Measurements from ENCODE around the gene EXOC2.

The EXOC2 gene, protein sequence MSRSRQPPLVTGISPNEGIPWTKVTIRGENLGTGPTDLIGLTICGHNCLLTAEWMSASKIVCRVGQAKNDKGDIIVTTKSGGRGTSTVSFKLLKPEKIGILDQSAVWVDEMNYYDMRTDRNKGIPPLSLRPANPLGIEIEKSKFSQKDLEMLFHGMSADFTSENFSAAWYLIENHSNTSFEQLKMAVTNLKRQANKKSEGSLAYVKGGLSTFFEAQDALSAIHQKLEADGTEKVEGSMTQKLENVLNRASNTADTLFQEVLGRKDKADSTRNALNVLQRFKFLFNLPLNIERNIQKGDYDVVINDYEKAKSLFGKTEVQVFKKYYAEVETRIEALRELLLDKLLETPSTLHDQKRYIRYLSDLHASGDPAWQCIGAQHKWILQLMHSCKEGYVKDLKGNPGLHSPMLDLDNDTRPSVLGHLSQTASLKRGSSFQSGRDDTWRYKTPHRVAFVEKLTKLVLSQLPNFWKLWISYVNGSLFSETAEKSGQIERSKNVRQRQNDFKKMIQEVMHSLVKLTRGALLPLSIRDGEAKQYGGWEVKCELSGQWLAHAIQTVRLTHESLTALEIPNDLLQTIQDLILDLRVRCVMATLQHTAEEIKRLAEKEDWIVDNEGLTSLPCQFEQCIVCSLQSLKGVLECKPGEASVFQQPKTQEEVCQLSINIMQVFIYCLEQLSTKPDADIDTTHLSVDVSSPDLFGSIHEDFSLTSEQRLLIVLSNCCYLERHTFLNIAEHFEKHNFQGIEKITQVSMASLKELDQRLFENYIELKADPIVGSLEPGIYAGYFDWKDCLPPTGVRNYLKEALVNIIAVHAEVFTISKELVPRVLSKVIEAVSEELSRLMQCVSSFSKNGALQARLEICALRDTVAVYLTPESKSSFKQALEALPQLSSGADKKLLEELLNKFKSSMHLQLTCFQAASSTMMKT

DNA sequence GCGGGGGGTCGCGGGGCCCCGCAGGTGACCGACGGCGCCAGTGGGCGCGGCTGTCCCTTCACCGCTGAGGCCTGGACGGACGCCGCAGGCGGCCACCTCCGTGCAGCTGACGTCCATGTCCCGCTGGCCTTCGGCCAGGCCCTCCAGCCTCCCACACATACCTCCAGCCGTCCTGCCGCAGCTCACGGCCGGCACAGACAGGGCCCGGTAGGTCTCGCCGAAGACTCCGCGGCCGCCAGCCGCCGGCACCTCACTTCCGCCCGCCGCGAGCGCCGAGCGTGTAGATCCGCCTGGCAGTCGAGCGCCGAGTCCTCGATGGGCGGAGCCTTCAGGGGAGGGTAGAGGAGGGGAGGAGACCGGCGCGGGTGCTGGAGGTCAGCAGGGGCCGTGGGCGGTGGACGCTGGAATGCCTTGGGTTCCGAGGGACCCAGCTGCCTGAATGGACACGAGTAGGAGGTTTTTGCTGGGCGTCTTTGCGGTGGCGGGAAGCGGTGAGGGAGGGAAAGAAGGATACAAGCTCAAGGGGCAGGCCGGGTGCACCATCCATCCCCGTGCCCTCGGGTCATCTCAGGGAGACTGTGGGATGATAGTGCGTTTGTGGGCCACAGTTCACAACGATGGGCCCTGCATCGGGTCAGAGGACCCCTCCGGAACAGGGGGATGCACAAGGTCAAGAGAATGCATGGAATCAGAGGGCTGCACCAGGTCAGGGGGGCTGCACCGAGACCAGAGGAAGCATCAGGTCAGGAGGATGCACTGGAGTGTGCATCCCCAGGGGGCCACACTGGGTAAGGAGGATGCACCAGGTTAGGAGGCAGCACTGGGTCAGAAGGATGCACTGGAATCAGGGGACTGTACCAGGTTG is at the start of gene EXOC2:
EXOC2 (minus strand) TSS at position 282 of the 865 bp plus-strand sequence. CDS start 55,321 bp downstream, outside the sequence.
- DNase-seq (ENCODE audit: low read depth in 2 of 2) = peak; percentile 61 to 68

DNA sequence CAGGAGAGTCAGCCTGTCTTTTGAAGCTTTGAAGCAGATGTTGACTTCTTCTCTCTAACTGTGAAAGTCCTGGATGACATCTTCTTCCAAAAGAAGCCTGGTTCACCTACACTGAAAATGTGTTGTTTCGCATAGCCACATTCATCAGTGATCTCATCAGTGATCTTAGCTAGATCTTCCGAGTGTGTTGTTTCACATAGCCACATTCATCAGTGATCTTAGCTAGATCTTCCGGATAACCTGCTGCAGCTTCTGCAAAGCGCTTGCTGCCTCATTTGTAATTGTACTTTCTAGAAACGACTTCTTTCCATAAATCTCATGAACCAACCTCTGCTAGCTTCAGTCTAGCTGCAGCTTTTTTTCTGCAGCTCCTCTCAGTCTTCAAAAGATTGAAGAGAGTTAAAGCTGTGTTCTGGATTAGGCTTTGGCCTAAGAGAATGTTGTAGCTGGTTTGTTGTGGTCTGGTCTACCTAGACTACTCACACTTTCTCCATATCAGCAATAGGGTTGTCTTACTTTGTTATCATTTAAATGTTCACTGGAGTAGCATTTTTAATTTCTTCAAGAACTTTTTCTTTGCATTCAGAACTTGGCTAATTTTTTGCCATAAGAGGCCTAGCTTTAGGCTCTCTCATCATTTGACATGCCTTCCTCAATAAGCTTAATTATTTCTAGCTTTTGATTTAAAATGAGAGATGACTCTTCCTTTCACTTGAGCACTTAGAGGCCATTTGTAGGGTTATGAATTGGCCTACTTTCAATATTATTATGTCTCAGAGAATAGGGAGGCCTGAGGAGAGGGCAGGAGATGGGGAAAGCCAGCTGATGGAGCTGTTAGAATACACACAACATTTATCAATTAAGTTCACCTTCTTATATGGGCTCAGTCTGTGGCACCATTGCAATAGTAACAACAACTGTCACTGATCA is 48.7 kb upstream of the EXOC2 start:
- DNase-seq (ENCODE audit: low read depth in 2 of 2) = no peak

DNA sequence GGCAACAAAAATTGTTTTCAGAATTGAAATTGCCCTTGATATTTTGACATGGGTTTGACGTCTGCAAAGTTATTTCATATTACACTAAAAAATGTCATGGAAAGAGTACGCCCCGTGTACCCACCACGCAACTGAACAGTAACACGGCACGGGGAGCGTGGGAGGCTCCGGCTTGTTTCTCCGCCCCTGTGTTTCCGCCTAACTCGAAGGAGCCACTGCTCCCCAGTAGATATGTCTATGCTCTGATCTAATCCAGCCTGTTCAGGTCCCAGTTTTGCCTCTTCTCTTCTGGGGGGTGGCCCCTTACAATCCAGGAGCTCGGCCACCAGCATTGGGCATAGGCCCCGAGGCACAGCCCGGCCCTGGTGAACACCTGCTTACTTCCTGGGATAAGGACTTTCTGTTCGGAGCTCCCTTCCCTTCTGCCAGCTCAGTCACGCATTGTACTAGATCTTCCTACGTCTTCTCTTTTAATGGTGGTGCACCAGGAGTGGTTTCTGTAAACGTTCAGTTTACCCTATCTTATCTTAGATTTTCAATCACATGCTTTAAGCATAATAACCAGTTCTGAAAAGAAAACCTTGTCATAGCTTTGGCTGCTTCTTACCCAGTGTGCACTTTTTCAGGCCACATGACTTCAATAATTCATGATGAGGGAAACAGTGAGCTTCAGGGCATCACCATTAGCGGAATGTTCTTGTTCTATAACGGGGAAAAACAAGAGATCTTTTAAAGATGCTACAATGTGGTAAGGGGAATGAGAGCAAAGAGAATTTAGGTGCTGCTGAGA is 43.9 kb upstream of the EXOC2 start:
- DNase-seq (ENCODE audit: low read depth in 2 of 2) = no peak

DNA sequence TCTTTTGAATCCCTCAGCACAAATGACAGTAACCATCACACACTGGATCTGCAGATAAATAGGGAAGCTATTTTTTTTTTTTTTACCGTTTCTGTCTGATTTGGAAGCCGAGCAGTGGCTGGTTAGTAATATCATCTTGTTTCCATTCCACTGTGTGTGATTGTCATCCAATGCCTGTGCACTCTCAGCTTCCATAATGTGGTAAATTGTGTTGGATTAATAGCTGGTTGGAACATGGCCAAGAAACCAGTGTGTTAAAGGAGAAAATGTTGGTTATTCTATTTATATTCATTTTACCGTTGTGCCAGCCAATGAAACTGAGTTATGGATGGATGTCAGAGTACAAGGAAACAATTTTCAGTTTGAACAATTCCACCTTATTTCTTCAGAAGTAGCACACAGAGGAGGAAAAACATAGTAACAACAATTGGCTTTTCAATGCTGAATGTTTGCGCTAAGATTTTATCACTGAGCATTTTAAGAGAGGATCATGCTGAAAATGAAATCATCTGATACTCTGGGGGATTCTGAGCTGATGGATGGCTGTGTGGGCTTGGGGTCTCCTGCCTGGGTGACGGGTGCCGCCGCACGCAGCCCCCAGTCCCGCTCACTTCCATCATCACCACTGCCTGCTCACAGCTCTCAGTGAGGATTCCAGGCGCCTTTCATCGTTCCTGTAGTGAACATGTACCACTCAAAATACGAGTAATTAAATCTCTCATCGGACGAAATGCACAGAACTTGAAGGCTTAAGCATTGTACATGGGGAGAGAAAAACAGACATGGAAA is 40.7 kb upstream of the EXOC2 start:
- no peak for DNase-seq (ENCODE audit: low read depth in 2 of 2)

DNA sequence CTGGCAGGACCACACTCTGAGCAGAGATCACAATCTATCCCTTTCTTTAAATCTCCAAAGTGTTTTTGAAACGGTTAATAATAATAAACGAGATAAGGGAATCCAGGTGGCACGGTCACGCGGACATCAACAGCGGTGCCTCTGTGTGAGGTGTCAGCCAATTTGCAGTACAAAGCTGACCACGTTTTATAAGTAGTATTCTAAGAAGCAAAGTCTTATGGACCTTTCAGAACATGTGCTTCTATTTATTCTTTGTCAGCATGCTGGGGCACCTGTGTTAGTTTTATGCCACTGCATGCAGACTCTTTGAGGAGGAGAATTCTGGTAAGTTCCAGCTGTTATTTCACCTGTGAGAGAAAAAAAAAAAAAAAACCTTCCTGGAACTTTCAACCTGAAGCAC is 39.0 kb upstream of the EXOC2 start:
- DNase-seq (ENCODE audit: low read depth in 2 of 2) = no peak

DNA sequence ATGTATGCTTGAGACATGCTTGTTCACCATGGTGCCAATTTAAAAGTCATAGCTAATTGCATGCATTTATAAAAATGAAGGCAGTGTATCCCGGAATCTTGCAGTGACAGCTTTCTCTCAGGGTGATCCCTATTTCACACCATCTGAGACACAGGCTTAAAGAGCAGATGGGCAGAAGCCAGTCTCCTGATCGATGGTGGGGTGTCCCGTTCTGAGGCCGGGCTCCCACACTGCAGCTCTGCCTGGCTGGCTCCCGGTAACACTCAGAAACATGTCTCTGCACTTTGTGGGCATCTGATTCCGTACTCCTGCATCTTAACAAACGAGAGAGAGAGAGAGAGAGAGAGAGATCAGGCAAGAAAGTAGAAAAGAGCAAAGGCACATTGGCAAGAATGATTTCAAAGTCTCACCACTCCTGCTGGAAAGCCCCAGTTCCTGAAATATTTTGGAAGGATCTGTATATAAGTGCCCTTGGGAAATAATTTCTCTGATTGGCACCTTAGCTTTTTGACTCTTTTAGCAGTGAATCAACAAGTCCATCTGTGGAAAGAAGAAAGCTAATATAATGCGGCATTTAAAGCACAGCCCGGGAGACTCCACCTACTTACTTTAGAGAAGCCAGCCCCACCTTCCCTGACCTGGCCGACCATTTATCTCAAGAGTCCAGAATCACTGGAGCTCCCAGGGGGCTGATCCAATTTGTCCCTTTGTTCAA is 36.8 kb upstream of the EXOC2 start:
- DNase-seq (ENCODE audit: low read depth in 2 of 2) = no peak

DNA sequence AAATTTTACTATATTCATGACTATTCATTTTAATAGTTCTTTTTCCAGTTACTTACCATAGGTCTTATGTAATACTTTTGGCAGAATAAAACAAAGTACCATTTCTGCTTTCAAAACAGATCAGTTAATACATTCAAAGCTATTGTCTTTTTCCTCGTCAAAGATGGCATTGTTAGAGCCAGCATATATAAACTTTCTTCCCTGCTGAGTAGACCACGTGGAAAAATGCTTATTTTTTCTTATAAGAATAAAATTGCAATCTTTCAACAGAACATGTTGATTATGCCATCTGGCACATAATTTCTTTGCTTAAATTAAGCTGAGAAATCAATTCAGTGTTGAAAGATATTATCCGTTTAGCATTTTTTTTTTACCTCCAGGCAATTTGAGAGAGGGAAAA is 34.9 kb upstream of the EXOC2 start:
- DNase-seq (ENCODE audit: low read depth in 2 of 2) = no peak

DNA sequence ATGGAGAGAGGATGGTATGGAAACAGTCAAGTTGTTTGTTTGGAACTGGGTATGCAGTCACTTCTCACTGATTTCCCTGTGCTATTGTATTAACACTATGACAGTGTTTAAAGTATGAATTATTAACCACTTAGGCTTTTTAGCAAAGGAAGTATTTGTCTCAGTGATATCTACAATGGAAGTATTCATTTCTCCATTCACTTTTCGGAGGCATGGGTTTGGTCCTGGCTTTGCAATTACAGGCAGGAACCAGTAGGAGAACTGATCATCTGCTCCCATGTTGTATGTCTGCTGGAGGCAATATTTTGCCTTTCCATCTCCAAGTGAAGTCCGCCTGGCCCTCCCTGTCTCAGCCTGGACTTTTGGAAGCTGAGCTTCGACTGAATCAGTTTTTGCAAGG is 30.6 kb upstream of the EXOC2 start:
- DNase-seq (ENCODE audit: low read depth in 2 of 2) = no peak

DNA sequence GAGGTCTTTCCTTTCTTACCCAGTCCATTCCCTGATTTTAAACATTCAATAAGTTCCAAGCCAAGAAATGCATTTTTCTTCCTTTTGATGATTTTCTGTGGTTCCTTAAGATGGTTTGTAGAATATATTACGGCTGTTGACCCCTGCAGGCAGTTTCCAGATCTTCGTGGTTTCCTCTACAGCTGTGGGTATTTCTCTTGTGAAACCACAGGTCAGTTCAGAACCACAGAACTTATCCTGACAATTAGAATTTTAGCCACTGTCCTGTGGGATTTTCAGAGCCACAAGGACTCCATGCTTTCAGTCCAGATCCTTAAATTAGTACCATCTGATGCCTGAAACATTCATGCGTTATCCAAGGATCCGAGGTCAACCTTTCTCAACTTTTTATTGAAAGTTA is 29.7 kb upstream of the EXOC2 start:
- no peak for DNase-seq (ENCODE audit: low read depth in 2 of 2)

DNA sequence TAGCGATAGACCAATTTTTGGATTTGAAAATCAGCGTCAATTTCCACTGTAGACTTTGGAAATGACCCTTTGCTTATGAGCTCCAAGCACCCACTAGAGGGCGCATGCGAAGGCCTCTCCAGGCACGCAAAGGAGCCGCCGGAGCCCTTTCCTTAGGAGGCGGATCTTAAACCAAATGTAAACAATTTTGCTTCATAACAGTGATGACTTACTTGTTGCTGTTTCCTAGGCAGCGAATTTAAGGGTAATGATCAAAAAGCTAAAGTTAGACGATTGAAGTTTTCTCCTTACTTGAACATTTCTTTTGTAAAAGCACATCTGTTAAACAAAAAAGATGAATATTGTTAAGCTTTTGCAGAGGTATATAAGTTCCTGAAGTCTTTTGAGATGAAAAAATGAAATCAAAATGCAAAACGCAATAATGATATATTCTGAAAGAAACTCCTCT is 29.2 kb upstream of the EXOC2 start:
- DNase-seq (ENCODE audit: low read depth in 2 of 2) = peak; percentile 32 to 55

DNA sequence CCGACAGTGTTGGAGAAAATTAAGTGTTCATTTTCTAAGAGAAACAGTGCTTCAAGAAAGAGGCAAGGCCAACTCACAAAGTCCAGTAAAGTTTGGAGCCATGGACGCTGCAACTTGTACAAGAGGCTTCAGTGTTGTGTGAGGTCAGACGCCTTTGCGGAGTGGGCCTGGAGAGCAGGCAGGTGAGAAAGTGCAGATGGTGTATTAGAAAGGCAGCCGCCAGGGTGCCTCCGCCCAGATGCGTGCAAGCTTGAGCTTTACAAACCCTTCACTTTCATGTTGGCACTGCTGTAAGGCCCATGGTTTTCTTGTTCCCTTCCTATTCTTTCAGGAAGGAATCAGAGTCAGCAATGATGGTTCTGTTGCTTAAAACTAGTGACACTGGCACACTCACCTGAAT is 25.4 kb upstream of the EXOC2 start:
- DNase-seq (ENCODE audit: low read depth in 2 of 2) = no peak

DNA sequence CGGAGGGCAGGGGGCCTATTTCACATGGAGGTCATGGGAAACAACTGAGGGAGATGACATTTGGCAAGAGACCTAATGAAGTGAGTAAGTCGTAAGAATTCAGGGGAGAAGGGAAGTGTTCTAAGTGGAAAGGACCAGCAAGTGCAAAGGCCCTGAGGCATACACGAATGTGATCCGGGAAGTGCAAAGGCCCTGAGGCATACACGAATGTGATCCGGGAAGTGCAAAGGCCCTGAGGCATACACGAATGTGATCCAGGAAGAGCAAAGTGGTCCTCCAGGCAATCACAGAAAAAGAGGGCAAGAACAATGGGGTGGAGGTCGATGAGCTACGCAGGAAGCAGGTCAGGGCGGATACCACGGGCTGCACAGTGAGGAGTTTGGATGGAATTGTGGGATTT is 24.2 kb upstream of the EXOC2 start:
- no peak for DNase-seq (ENCODE audit: low read depth in 2 of 2)

DNA sequence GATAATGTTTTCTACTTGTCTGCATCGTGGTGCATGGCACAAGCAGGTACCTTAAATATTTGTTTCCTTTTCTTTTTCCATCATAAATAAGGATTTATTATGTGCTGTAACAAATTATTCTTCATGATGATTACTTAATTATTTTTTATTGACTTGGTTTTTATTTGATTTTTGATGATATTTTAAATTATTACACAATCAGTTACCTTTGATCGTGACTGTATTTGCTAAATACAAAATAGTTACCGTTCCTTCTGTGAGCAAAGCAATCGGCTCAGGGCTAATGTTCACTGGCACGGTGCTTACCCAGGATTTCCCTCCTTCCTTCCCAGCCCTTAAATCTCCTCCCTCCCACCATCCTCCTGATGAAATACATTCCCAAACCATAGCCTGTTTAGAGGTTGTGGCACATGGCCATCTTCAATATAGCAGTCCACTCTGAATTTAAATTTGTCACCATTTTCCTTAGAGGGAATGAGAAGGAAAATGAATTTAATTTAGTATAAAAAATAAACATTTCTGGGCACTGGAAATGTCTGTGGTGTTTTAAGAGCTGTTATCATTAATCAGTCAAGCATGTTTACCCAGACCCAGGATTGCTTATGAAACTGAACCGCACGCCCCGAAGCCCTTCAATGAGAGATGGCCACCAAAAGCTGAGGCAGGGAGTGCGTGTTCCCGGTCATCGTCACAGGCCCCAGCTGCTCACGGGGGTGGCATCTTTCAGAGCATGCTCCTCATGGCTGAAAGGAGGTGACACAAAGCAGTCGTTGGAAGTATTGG is 23.0 kb upstream of the EXOC2 start:
- DNase-seq (ENCODE audit: low read depth in 2 of 2) = no peak

DNA sequence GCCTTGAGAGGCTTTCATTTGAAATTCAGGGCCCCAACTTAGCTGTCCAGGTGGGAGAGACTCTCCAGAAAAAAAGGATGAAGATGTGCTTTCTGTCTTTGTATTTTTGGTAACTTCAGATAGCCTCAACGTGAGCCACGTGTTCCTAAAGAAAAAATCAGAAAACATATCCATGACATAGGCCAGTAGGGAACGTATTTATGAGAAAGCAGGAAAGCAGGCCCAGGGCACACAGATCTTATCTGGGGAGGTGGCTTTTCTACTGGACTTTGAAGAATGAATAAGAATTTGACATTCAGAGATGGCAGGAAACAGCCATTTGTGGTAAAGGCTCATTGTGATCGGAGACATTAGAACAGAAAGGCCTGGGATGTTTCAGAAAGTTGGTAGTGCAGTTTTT is 21.2 kb upstream of the EXOC2 start:
- DNase-seq (ENCODE audit: low read depth in 2 of 2) = no peak

DNA sequence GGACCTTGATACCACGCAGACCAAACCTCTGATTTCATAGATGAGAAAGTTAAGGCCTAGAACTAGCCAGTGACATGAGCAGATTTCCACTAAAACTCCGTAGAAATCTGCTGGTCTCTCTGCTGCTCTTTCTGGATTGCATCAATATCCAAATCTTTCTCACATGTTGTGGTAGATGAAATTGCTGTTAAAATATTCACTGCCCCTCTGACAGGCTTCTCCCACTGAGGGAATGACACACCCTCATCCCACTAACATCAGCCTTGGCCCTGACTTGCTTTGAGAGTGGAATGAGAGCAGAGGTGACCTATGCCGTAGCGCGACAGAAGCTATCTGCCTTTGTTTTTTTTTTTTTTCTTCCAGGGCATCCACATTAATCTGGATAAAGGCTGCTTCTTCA is 20.4 kb upstream of the EXOC2 start:
- DNase-seq (ENCODE audit: low read depth in 2 of 2) = no peak

DNA sequence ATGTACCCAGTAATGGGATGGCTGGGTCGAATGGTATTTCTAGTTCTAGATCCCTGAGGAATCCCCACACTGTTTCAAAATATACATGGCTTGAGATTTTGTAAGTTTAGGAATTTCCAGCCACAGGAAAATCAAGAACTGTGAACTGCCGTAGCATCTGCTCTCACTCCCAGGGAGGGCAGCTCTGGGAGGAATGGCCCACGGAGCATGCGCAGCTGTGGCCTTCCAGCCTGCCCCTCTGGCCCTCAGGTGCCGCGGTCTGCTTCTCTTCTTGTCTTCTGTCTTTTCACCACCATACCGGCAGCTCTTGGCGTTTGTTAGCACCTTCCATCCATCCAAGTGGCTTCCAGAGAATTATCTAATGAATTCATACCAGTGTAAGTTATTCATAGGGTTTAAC is 19.9 kb upstream of the EXOC2 start:
- DNase-seq (ENCODE audit: low read depth in 2 of 2) = no peak

DNA sequence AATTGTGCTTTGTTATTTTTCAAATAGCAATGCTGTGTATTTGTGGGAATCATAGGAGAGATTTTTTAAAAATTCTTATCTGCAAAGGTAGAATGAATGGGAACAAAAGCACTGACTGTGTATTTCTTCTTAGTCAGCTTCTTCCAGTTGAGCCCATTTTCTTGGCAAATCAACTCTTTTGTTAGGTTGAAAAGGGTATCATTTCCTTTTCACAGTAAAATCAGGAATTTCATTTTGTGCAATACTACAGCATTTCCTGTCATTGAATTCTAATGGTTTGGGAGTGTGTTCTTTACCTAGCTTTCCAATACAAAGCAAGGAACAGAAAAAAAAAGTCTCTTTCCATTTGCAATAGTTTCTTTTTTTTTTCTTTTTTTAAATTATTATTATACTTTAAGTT is 19.0 kb upstream of the EXOC2 start:
- no peak for DNase-seq (ENCODE audit: low read depth in 2 of 2)
